Stimulated activated CD4-positive, alpha-beta T cell treated with anti-CD3 and anti-CD28 coated beads, TNF-alpha, amount 100 ng/mL, for 1 hour (primary cell): ENCODE data around the gene SELENON.

ENCODE experiments used
- DNase-seq, 3 donors: peaks; one replicate each; pipeline ENCODE4 v3.0.0-alpha.2; 2020; ENCODE audit warnings: low read depth in 3 of 3, low spot score in 1 of 3

Gene SELENON

GRCh38 chr1:25770541-25771220 is 29.3 kb upstream of the SELENON start:
- DNase-seq = no peak

DNA sequence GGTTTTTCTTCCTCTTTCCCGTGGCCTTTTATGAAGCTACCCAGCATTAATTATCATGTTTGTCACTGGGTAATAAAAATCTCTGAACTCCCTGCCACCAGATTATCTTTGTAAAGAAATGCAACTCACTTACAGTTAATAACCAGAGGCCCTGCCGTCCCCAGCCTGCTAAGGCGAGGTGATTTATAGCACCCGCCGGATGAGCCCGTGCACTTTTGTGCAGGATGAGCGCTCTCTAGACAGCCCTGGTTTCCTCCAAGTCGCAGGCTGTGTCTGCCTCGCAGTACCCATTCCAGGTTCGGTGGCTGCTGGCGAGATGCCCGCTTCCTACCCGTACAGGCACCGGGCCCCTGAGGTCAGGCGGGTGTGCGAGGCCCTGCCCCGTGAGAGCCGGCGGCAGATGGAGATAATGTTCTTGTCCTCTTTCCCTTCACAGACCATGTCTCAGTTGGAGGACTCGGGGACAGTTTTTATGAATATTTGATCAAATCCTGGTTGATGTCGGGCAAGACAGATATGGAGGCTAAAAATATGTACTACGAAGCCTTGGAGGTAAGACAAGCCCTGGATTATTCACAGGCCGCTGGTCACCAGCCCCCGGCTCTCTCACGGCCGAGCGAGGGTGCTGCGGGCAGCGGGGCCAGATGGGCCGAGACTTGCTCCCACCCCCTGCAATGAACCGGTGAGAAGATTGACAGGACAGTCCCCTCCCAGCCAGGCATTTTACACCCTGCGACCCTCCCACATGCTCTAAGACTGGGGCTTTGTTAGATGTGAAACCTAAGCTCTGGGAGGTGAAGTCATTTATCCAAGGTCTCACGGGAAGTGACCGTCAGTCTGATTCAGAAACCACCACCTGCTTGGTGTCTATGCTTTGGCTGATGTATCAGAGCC is 28.5 kb upstream of the SELENON start:
- DNase-seq = peak in 2 of 3 donors; percentile 19 to 26

DNA sequence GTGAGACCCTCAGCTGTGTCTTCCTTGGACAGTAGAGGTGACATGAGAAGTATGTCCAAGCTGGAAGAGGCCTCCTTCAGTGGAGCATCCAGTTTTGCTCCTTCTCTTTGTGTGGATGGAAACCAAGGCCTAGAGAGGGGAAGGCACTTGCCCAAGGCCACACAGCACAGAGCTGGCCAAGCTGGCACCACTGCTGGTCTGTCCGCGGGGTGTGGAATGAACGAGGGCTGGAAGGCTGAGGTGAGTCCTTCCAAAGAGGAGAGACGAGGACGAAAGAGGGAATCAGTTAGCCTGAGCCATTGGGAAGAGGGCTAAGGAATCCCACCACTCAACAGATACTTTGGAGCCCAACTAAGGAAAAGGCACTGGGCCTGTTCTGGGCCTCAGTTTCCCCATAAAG is 27.8 kb upstream of the SELENON start:
- no peak for DNase-seq

DNA sequence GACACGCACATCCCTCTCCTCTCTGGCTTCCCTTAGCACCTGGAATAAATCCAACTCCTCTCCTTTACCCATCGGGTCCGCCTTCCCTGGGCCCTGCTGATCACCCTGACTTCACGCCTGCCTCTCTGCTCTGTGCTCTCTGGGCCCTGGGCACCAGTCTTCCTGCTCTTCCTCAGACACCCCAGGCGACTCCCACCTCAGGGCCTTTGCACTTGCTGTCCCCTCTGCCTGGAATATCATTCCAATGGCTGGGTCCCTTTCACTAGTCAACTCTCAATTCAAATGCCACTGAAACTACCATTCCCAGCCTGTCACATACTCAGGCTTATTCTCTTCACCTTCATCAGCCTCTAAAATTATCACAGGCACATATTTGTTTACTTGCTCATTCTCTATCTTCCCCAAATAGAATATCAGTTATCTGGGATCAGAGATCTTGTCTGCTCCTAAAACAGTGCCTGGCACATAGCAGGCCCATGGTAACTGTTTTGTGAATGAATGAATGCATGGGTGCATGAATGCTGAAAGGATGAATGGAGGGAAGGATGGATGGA is 27.2 kb upstream of the SELENON start:
- DNase-seq = no peak

DNA sequence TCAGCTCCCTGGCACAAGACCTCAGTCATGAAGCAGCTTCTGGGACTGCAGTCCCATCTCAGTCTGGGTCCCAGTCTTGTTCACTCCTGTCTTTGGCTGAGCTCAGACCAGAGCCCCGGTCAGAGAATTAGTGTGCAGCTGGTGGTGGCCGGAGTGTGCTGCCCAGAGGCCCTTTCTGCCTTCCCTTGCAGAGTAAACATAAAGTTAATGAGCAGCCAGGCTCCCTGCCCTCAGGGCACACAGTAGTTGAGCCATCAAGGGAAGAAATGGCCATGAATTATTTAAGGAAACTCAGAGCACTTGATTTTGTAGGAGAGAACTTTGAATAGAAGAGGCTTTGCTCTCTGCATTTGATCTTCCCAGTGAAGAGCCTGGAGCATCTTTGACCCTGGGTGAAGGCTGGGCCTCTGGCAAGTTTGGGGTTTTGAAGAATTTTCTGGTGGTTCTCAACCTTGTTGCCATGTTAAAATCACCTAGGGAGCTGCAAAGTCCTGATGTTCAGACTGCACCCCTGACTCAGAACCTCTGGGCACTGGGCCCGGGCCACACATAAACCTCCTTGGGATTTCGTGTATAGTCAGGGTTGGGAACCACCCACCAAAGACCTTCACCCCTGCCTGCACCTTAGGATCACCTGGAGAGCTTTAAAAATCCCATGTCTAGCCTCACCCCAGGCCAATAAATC is 26.4 kb upstream of the SELENON start:
- DNase-seq = no peak

- DNase-seq = no peak
Observed at GRCh38 chr1:25774206-25774803, 25.7 kb upstream of the SELENON start.

- peak; percentile 48 to 79 (median 71) for DNase-seq
Observed at GRCh38 chr1:25774921-25775771, 24.8 kb upstream of the SELENON start.

DNA sequence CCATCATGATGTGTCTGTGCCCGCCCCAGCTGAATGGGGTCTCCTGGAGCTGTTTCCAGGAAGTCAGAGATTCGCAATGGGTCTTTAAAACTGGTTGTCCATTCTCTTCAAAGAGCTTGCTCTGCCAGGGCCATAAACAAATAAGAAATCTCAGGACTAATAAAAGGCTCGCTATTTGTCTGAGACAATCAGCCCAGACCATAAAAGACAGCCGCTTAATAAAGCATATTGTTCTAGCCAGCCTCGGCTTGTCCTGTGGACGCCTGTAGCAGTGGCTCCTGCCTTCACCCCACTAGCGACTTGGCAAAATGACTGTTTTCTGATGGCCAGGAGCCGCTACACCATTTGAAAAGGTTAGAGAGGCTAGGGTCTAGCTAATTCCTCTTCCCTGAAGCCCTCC is 20.6 kb upstream of the SELENON start:
- DNase-seq = no peak

DNA sequence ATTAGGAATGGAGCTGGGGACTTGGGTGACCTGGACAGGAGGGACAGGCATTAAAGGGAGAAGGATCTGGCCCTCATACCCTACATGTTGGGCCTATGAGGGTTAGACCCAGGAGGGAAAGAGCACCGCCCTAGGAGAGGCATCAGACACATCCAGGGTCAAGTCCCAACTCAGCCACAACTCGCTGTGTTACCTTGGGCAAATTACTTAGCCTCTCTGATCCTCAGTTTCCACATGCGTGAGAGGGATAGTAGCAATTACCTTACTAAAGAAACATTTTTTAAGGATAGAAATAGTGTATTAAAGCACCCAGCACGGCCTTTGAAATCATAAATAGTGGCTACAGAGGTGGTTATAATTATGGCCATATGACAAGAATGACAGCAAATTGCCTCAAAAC is 20.1 kb upstream of the SELENON start:
- DNase-seq = no peak

GRCh38 chr1:25780318-25781129 is 19.5 kb upstream of the SELENON start:
- DNase-seq = no peak

- DNase-seq = no peak
Observed at GRCh38 chr1:25781130-25781433, 18.9 kb upstream of the SELENON start.

- DNase-seq = no peak
Observed at GRCh38 chr1:25782608-25783201, 17.3 kb upstream of the SELENON start.

DNA sequence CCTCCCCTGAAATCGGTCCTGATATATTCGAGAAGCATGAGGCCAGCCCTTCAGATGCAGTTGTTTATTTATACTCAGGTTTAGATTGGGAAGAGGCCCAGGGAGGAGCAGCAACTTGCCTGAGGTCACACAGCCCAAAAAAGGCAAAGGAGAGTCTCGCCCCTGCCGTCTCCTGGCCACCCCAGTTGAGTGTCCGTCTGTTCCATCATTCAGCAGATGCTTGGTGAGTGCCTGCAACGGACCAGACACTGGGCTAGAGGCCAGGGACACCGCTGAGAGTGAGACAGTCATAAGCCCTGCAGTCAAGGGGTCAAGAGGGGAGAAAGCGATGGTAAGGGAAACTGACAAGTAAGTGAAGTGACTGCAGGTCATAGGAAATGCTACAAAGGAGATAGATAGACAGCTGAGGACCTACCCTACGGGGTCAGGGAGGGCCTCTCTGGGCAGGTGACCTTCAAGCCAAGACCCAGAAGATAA is 15.4 kb upstream of the SELENON start:
- DNase-seq = no peak

GRCh38 chr1:25785333-25786067 is 14.5 kb upstream of the SELENON start:
- DNase-seq = no peak

DNA sequence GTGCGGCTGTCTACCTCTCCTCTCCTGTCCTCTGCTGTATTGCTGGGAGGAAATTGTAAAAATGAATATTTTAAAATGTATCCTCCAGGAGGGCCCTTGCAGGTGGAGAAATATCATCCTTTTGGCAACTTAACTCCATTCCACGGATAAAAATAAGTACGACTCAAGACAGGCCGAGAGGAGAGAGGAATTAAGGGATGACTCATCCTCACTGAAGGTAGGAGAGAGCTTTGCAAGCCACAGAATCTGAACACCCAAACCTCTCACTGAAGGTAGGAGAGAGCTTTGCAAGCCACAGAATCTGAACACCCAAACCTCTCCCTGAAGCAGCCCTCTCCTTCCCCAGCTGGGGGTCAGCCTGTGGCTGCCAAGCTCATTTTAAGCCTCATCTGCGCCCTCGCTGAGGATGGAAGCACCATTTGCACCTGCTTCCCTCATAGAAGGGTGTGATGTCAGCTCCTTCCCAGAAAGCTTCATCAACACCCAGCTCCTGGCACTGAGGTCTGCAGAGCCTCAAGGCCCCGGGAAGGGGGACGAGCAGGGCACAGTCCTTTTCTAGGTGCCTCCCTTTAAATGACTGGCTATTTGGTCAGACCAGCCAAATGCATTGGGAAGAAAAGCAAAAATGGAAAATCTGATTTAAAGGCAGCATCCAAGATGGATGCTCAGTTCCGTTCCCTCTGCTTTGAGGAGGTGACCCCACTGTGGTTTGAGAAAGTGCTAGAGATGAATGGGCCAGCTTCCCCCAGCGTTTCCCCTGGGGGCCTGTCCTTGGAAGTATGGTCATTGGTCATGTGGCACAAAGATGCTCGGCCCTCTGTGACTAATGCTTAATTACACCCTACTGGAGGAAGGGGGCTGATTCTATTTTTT is 12.9 kb upstream of the SELENON start:
- no peak for DNase-seq

DNA sequence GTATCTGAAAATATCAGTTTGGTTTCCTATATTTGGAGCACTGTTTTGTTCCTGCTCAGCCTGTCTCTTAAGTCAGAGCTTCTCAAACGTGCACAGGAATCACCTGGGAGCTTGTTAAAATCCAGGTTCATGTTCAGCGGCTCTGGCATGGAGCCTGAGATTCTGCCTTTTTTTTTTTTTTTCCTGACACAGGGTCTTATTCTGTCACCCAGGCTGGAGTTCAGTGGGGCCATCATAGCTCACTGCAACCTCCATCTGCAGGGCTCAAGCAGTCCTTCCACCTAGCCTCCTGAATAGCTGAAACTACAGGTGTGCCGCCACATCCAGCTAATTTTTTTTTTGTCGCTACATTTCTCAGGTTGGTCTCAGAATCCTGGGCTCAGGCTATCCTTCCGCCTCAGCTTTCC is 12.2 kb upstream of the SELENON start:
- DNase-seq = no peak

DNA sequence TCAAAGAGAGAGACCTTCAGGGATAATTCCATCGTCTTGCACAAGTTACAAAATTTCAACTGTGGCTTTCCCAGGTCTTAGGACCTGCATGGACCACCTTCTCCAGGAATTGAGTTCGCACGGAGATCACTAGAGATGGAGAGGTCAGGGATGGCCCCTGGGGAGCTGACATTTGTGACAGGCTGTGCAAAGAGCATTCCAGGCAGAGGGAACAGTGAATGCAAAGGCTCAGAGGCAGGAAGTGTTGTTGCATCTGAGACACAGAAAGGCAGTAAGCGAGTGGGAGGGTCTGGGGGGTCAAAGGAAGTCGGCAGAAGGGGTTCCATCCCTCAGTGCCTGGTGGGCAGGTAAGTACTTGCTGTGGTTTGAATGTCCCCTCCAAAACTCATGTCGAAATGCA is 9.5 kb upstream of the SELENON start:
- no peak for DNase-seq
